ENCODE results near the gene HEATR3.

Gene HEATR3

GRCh38 chr16:50072730-50073129, 7.0 kb downstream of the HEATR3 start:
- Histone ChIP-seq H3K27me3 (ENCODE audit: control insufficient read depth, insufficient read depth, low read length) (no peaks in the 10 kb centered on the region), H3K27ac (ENCODE audit: low read depth, low read length) (no peak overlapping the region), H3K9ac (ENCODE audit: low read length) (no peak overlapping the region), H3K9me3 (ENCODE audit: control insufficient read depth, insufficient read depth, low read depth, low read length) (no peaks in the 10 kb centered on the region), H3K4me1 (ENCODE audit: control insufficient read depth, insufficient read depth, low read length) (peaks cover 4% of the 10 kb centered on the region; the same call in 1 of the 2 replicates), H3K4me3 (ENCODE audit: low read depth, low read length) (no peak overlapping the region), H3K36me3 (ENCODE audit: control insufficient read depth, insufficient read depth, low read length) (peaks cover 56% of the 10 kb centered on the region)

- H3K27me3 ChIP-seq (ENCODE audit: control insufficient read depth, insufficient read depth, low read length) = no peaks in the 10 kb centered on the region
- H3K9me3 ChIP-seq (ENCODE audit: control insufficient read depth, insufficient read depth, low read depth, low read length) = no peaks in the 10 kb centered on the region
- H3K27ac ChIP-seq (ENCODE audit: low read depth, low read length) = no peak overlapping the region
- no peak overlapping the region for H3K9ac ChIP-seq (ENCODE audit: low read length)
- no peak overlapping the region for H3K4me3 ChIP-seq (ENCODE audit: low read depth, low read length)
- H3K36me3 ChIP-seq (ENCODE audit: control insufficient read depth, insufficient read depth, low read length) = peaks cover 65% of the 10 kb centered on the region
- no peaks in the 10 kb centered on the region for H3K4me1 ChIP-seq (ENCODE audit: control insufficient read depth, insufficient read depth, low read length)
These were observed 13.8 kb downstream of the HEATR3 start for GRCh38 chr16:50079397-50080140.

GRCh38 chr16:50081428-50082018, 15.8 kb downstream of the HEATR3 start:
- H3K27me3 ChIP-seq (ENCODE audit: control insufficient read depth, insufficient read depth, low read length) = no peaks in the 10 kb centered on the region
- no peaks in the 10 kb centered on the region for H3K4me1 ChIP-seq (ENCODE audit: control insufficient read depth, insufficient read depth, low read length)
- no peak overlapping the region for H3K27ac ChIP-seq (ENCODE audit: low read depth, low read length)
- no peak overlapping the region for H3K4me3 ChIP-seq (ENCODE audit: low read depth, low read length)
- H3K9me3 ChIP-seq (ENCODE audit: control insufficient read depth, insufficient read depth, low read depth, low read length) = no peaks in the 10 kb centered on the region
- no peak overlapping the region for H3K9ac ChIP-seq (ENCODE audit: low read length)
- H3K36me3 ChIP-seq (ENCODE audit: control insufficient read depth, insufficient read depth, low read length) = peaks cover 74% of the 10 kb centered on the region

GRCh38 chr16:50083996-50084395, 18.2 kb downstream of the HEATR3 start:
- no peaks in the 10 kb centered on the region for H3K9me3 ChIP-seq (ENCODE audit: control insufficient read depth, insufficient read depth, low read depth, low read length)
- H3K4me3 ChIP-seq (ENCODE audit: low read depth, low read length) = no peak overlapping the region
- H3K27ac ChIP-seq (ENCODE audit: low read depth, low read length) = no peak overlapping the region
- H3K4me1 ChIP-seq (ENCODE audit: control insufficient read depth, insufficient read depth, low read length) = no peaks in the 10 kb centered on the region
- no peak overlapping the region for H3K9ac ChIP-seq (ENCODE audit: low read length)
- H3K27me3 ChIP-seq (ENCODE audit: control insufficient read depth, insufficient read depth, low read length) = no peaks in the 10 kb centered on the region
- H3K36me3 ChIP-seq (ENCODE audit: control insufficient read depth, insufficient read depth, low read length) = peaks cover 77% of the 10 kb centered on the region

- no peak overlapping the region for H3K4me3 ChIP-seq (ENCODE audit: low read depth, low read length)
- H3K9ac ChIP-seq (ENCODE audit: low read length) = no peak overlapping the region
- H3K9me3 ChIP-seq (ENCODE audit: control insufficient read depth, insufficient read depth, low read depth, low read length) = no peaks in the 10 kb centered on the region
- peaks cover 71% of the 10 kb centered on the region for H3K36me3 ChIP-seq (ENCODE audit: control insufficient read depth, insufficient read depth, low read length)
- H3K27me3 ChIP-seq (ENCODE audit: control insufficient read depth, insufficient read depth, low read length) = no peaks in the 10 kb centered on the region
- H3K4me1 ChIP-seq (ENCODE audit: control insufficient read depth, insufficient read depth, low read length) = no peaks in the 10 kb centered on the region
- H3K27ac ChIP-seq (ENCODE audit: low read depth, low read length) = no peak overlapping the region
These were observed 20.4 kb downstream of the HEATR3 start for GRCh38 chr16:50086176-50086575.

- Histone ChIP-seq H3K27ac (ENCODE audit: low read depth, low read length) (no peak overlapping the region), H3K27me3 (ENCODE audit: control insufficient read depth, insufficient read depth, low read length) (no peaks in the 10 kb centered on the region), H3K9me3 (ENCODE audit: control insufficient read depth, insufficient read depth, low read depth, low read length) (no peaks in the 10 kb centered on the region), H3K36me3 (ENCODE audit: control insufficient read depth, insufficient read depth, low read length) (peaks cover 65% of the 10 kb centered on the region), H3K4me1 (ENCODE audit: control insufficient read depth, insufficient read depth, low read length) (no peaks in the 10 kb centered on the region), H3K4me3 (ENCODE audit: low read depth, low read length) (no peak overlapping the region), H3K9ac (ENCODE audit: low read length) (no peak overlapping the region)
These were observed 22.5 kb downstream of the HEATR3 start for GRCh38 chr16:50088302-50088701.

GRCh38 chr16:50092891-50093290, 27.1 kb downstream of the HEATR3 start:
- H3K27me3 ChIP-seq (ENCODE audit: control insufficient read depth, insufficient read depth, low read length) = no peaks in the 10 kb centered on the region
- H3K9ac ChIP-seq (ENCODE audit: low read length) = no peak overlapping the region
- H3K4me1 ChIP-seq (ENCODE audit: control insufficient read depth, insufficient read depth, low read length) = no peaks in the 10 kb centered on the region
- no peak overlapping the region for H3K4me3 ChIP-seq (ENCODE audit: low read depth, low read length)
- H3K27ac ChIP-seq (ENCODE audit: low read depth, low read length) = no peak overlapping the region
- H3K9me3 ChIP-seq (ENCODE audit: control insufficient read depth, insufficient read depth, low read depth, low read length) = no peaks in the 10 kb centered on the region
- peaks cover 38% of the 10 kb centered on the region for H3K36me3 ChIP-seq (ENCODE audit: control insufficient read depth, insufficient read depth, low read length)

- Histone ChIP-seq H3K4me1 (ENCODE audit: control insufficient read depth, insufficient read depth, low read length) (no peaks in the 10 kb centered on the region), H3K27me3 (ENCODE audit: control insufficient read depth, insufficient read depth, low read length) (no peaks in the 10 kb centered on the region), H3K36me3 (ENCODE audit: control insufficient read depth, insufficient read depth, low read length) (peaks cover 29% of the 10 kb centered on the region), H3K9me3 (ENCODE audit: control insufficient read depth, insufficient read depth, low read depth, low read length) (no peaks in the 10 kb centered on the region), H3K4me3 (ENCODE audit: low read depth, low read length) (no peak overlapping the region), H3K9ac (ENCODE audit: low read length) (no peak overlapping the region), H3K27ac (ENCODE audit: low read depth, low read length) (no peak overlapping the region)
These were observed 28.1 kb downstream of the HEATR3 start for GRCh38 chr16:50093607-50094539.

- no peaks in the 10 kb centered on the region for H3K4me1 ChIP-seq (ENCODE audit: control insufficient read depth, insufficient read depth, low read length)
- H3K36me3 ChIP-seq (ENCODE audit: control insufficient read depth, insufficient read depth, low read length) = peaks cover 38% of the 10 kb centered on the region
- H3K9ac ChIP-seq (ENCODE audit: low read length) = no peak overlapping the region
- H3K27me3 ChIP-seq (ENCODE audit: control insufficient read depth, insufficient read depth, low read length) = no peaks in the 10 kb centered on the region
- no peak overlapping the region for H3K4me3 ChIP-seq (ENCODE audit: low read depth, low read length)
- H3K27ac ChIP-seq (ENCODE audit: low read depth, low read length) = no peak overlapping the region
- no peaks in the 10 kb centered on the region for H3K9me3 ChIP-seq (ENCODE audit: control insufficient read depth, insufficient read depth, low read depth, low read length)
These were observed 31.0 kb downstream of the HEATR3 start for GRCh38 chr16:50096791-50097190.

GRCh38 chr16:50099957-50100648, 34.3 kb downstream of the HEATR3 start:
- H3K36me3 ChIP-seq (ENCODE audit: control insufficient read depth, insufficient read depth, low read length) = peaks cover 65% of the 10 kb centered on the region
- H3K9ac ChIP-seq (ENCODE audit: low read length) = no peak overlapping the region
- no peak overlapping the region for H3K27ac ChIP-seq (ENCODE audit: low read depth, low read length)
- no peaks in the 10 kb centered on the region for H3K4me1 ChIP-seq (ENCODE audit: control insufficient read depth, insufficient read depth, low read length)
- H3K27me3 ChIP-seq (ENCODE audit: control insufficient read depth, insufficient read depth, low read length) = no peaks in the 10 kb centered on the region
- H3K4me3 ChIP-seq (ENCODE audit: low read depth, low read length) = no peak overlapping the region
- H3K9me3 ChIP-seq (ENCODE audit: control insufficient read depth, insufficient read depth, low read depth, low read length) = no peaks in the 10 kb centered on the region

Data from HUES6 (cell line).